GM08714 (cell line): ENCODE data around the gene SPAG16.
"Not testable (repeated sequence)": the region's sequence is repeated elsewhere in the genome, so short reads cannot be mapped to it uniquely, and the experiment has no call there.

Source experiments
- H3K4me3 ChIP-seq: fragments of 200-500 bp; sonication (Bioruptor generic); 2 replicates; pipeline ENCODE4 v1.5.1; 2014; ENCODE audit warnings: mild to moderate bottlenecking, low read length, inconsistent platforms
- ZNF274 ChIP-seq: IDR thresholded peaks from 2 replicates; pipeline ENCODE4 v1.6.1; 2012; ENCODE audit warnings: mild to moderate bottlenecking, low read depth, low read length

SPAG16 gene

GRCh38 chr2:213286161-213286560 lies 1.9 kb downstream of the SPAG16 start:
- no peak for TF ChIP-seq ZNF274
- no peak overlapping the region for H3K4me3 ChIP-seq

DNA sequence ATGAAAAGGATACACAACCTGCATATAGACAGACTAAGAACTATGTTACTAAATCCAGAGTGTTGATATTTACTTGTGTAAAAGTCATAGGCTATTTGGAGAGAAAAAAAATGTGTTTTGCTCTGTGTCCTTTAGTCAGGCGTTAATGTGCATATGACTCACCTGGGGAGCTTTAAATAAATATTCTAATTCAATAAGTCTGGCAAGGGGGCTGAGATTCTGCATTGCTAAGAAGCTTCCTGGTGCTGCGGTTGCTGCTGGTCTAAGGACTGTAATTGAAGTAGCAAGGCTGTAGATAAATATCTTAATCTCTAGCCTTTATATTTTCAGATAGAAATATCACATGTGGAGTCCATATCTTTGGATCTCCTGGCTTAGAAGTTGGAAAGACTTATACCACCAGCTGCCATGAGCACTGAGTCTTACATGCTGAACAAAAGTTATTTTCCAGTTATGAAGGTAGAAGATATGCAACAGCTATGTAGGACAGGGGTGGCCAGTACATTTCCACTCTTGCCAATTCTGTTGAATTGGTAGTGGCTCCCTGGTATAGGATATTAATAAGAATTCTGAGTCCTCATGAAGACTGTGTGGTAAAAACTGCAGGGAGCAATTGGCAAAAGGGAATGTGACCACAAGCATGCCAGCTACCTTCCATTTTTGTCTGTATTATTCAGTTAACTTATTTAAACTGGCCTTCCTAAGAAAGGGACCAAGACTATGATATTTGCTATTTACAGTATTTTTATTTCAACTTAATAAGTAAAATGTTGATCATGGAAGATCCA lies 4.8 kb downstream of the SPAG16 start:
- no peak for TF ChIP-seq ZNF274
- no peak overlapping the region for H3K4me3 ChIP-seq

DNA sequence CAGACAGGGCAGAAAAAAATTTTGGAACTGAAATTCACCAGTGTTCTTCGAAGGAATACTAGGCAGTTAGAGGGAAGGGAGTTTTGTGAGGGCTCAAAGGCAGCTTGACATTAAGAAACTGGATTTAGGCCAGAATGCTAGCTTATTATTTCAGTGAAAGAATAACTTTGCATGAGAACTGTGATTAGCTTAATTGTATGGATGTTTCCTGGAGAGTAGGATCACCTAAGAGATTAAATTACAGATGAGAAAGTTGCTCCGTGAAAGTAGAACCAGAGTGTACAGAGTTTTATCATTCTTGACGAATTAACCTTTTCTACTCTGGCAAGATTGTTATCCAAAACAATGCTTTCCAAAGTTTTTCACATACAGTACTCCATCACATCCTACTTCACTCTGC lies 6.2 kb downstream of the SPAG16 start:
- no peak overlapping the region for H3K4me3 ChIP-seq
- TF ChIP-seq ZNF274 = no peak

DNA sequence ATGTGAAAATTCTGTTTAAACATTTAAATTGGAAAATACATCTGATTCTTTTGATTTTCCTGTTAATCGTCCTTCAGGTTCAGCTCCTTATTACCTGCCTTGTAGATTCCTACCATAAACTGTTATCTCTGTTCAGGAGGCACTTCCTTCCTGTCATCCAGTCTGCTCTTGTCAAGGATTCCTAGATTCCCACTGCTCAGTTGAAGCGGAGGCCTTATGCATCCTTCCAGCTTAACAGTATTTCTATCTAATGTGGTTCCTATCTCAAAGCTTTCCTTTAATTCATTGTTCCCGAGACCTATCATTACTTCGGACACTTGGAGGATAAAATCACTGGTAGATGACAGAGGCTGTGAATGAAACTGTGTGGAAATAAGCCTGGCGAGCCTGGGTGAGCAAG lies 12.0 kb downstream of the SPAG16 start:
- H3K4me3 ChIP-seq = no peak overlapping the region
- TF ChIP-seq ZNF274 = no peak

DNA sequence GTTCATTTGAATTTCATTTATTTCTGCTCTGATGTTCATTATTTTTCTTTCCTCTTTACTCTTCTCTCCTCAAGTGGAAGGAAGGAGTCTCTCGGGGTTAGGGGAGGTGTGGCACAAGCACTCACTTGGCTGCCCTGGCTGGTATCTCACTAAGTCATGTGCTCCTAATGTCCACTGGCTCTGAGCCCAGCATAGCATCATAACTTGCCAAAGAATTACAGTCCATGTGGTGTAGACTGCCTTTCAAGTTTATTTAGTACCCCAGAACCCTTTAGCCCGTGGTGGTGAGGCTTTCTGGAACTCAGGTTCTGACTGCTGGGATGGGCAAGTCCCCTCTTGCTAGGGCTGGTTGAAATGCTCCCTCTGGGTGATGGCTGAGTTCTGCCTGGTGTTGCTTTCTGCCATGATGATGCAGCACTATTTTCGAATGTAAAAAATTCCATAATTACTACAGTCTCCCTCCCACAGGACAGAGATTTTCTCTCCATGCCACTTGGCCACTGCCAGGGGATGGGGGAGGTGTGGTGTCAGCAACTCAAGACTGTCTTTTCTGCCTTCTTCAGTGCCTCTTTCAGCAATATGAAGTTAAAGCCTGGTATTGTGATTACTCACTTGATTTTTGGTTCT lies 22.2 kb downstream of the SPAG16 start:
- TF ChIP-seq ZNF274 = no peak
- H3K4me3 ChIP-seq = no peak overlapping the region

GRCh38 chr2:213315168-213315876 lies 31.1 kb downstream of the SPAG16 start:
- no peak overlapping the region for H3K4me3 ChIP-seq
- TF ChIP-seq ZNF274 = no peak

GRCh38 chr2:213316001-213316735 lies 31.9 kb downstream of the SPAG16 start:
- no peak for TF ChIP-seq ZNF274
- no peak overlapping the region for H3K4me3 ChIP-seq

GRCh38 chr2:213317929-213318328 lies 33.7 kb downstream of the SPAG16 start:
- H3K4me3 ChIP-seq = no peak overlapping the region
- TF ChIP-seq ZNF274 = no peak

DNA sequence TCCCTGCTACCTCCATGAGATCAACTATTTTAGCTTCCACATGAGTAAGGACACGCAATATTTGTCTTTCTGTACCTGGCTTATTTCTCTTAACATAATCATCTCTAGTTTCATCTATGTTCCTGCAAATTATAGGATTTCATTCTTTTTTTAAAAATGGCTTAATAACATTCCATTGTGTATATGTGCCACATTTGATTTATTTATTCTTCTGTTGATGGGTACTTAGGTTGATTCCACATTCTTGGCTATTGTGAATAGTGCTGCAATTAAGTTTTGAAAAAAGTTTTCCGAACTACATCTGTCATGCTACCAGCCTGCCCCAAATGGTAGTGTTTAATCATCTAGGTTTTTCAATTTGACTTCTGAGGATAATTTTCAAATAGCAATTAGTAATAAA lies 36.3 kb downstream of the SPAG16 start:
- TF ChIP-seq ZNF274 = no peak
- H3K4me3 ChIP-seq = no peak overlapping the region

- no peak for TF ChIP-seq ZNF274
- H3K4me3 ChIP-seq = no peak overlapping the region
Observed at GRCh38 chr2:213336253-213336770, 52.0 kb downstream of the SPAG16 start.

DNA sequence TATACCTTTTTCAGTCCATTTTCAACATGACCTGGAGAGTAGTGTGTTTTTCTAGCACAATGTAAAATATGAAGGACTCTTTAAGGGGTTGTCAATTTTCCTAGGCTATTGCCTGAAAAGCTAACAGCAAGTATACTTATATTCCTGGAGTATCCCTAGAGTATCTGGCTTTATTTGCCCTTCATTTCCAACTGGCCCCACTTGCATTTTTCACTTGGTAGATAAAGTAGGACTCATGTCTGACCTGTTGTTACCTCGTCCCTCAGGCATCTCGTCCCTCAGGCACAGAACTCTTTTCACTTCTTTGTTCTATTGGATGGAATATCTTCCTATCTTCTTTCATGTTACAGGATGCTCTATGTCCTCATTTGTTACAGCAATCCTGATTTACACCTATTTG lies 69.2 kb downstream of the SPAG16 start:
- TF ChIP-seq ZNF274 = no peak
- H3K4me3 ChIP-seq = no peak overlapping the region

- no peak for TF ChIP-seq ZNF274
Observed at GRCh38 chr2:213376644-213377043, 92.4 kb downstream of the SPAG16 start.

GRCh38 chr2:213407027-213407426 lies 122.8 kb downstream of the SPAG16 start:
- H3K4me3 ChIP-seq = not testable (repeated sequence)

More at GRCh38 chr2:213376644-213377043, 92.4 kb downstream of the SPAG16 start:
- H3K4me3 ChIP-seq = no peak overlapping the region

DNA sequence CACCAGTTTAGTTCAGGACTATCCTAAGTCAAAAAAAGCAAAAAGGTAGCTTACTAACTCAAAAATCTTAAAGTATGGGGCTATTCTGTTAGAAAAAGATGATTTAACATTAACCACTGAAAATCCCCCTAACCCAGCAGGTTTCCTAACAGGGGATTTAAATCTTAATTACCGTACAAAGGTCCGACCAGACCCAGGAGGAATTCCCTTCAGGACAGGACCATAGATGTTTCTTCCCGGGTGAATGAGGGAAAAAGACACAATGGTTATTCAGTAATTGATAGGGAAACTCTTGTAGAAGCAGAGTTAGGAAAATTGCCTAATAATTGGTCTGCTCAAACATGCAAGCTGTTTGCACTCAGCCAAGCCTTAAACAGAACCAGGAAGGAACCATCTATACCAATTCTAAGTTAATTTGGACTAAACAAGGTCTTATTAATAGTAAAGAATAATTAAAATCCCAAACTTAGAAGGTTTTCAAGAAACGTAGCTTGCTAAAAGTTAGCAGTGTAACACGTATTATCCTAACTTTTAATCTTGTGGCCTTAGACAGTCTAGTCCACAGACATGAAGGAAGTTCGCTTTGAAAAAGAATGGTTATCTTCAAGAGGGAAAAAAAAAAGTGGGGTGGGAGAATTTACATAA lies 124.3 kb downstream of the SPAG16 start:
- H3K4me3 ChIP-seq = not testable (repeated sequence)

DNA sequence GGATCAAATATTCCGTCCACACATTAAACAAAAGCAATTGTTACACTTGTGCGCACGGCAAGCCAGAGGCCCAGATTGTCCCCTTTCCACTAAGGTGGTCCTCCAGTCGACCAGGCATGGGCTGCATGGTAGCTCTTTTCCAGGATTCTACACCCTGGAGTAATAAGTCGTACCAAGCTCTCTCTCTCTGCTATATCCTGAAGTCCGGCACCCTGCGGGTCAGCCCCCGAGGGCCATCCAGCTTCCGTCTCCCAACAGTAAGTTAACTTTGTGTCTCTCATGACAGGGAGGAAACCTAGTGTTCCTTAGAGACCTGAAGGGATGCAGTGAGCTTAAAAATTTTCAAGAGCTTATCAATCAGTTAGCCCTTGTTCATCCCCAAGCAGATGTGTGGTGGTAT lies 126.4 kb downstream of the SPAG16 start:
- not testable (repeated sequence) for H3K4me3 ChIP-seq
